Keratinocyte (primary cell): ENCODE data around the gene GNG13.

Experiments used
- EZH2 ChIP-seq: IDR thresholded peaks from one replicate; pipeline ENCODE4 v1.6.1; 2012; ENCODE audit warnings: inconsistent platforms, mild to moderate bottlenecking, low read length, moderate library complexity
- TF ChIP-seq, protein P1 (sequence below), 3 experiments: IDR thresholded peaks in 1 of 3; conservative IDR thresholded peaks in 1 of 3; optimal IDR thresholded peaks in 1 of 3; 2 replicates in 2 of 3; 3 replicates in 1 of 3; pipeline versions ENCODE3 to v1.5.1; 2011; ENCODE audit warnings: low read length in 3 of 3, mild to moderate bottlenecking in 3 of 3, moderate library complexity in 2 of 3, control low read depth in 1 of 3, inconsistent platforms in 1 of 3; ENCODE audit not compliant: insufficient read depth in 2 of 3; ENCODE audit errors: extremely low read depth in 1 of 3

DNA sequence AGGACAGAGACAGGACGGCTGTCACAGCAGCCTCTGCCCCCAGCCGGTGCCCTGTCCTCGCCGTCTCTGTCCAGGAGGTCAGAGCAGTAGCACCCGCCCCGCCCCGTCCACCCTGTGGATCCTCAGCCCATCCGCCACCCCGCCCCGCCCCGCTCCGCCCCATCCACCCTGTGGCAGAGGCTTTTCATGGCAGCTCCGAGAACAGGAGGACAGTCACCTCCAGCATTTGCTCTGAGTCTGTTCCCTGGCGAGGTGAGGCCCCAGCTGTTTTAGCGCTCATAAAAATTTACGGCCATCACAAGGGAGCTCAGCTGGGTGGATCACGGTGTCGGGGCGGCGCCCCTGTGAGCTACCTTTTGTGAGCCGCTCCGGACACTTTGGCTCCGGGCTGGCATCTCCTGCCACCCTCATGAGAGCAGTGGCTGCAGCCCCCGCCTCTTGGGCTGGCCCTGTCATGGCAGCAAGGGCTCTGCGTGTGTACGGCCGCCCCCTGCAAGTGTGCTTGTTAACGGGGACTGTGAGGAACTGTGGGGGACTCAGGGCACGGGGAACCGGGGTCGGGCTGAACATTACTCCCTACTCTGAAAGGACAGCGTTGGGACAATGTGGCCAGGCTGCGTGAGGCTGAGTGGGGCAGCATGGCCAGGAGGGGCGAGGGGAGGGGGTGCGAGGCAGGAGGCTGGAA, 32.3 kb upstream of the GNG13 start:
- TF ChIP-seq, protein P1, sequence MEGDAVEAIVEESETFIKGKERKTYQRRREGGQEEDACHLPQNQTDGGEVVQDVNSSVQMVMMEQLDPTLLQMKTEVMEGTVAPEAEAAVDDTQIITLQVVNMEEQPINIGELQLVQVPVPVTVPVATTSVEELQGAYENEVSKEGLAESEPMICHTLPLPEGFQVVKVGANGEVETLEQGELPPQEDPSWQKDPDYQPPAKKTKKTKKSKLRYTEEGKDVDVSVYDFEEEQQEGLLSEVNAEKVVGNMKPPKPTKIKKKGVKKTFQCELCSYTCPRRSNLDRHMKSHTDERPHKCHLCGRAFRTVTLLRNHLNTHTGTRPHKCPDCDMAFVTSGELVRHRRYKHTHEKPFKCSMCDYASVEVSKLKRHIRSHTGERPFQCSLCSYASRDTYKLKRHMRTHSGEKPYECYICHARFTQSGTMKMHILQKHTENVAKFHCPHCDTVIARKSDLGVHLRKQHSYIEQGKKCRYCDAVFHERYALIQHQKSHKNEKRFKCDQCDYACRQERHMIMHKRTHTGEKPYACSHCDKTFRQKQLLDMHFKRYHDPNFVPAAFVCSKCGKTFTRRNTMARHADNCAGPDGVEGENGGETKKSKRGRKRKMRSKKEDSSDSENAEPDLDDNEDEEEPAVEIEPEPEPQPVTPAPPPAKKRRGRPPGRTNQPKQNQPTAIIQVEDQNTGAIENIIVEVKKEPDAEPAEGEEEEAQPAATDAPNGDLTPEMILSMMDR (optimal IDR thresholded peaks at IDR 0.05 in 1 of 3, IDR thresholded peaks at IDR 0.05 in 1 of 3, conservative IDR thresholded peaks at IDR 0.05 in 1 of 3; ENCODE audit: extremely low read depth in 1 of 3, insufficient read depth in 2 of 3, low read length in 3 of 3), result no peak
- TF ChIP-seq EZH2, result no peak
